Vagina (tissue), 2 donors: Measurements from ENCODE around the gene ELOVL7. TPM values are rescaled to one million over a fixed set of nuclear protein-coding genes. Genes with fewer than 3 reads are reported as not detected.

ENCODE experiments used
- DNase-seq, 2 donors: peaks; one replicate each; pipeline ENCODE4 v3.0.0-alpha.2; 2017; ENCODE audit errors: extremely low spot score in 2 of 2
- H3K27ac ChIP-seq: fragments of 200-600 bp; sonication (generic); one replicate; pipeline ENCODE4 v1.5.1; 2019
- H3K27me3 ChIP-seq: fragments of 200-600 bp; sonication (generic); one replicate; pipeline ENCODE4 v1.5.1; 2019
- H3K36me3 ChIP-seq, 2 donors: fragments of 200-600 bp; sonication (generic); one replicate each; pipeline ENCODE4 v1.5.1; 2017 to 2019
- H3K4me1 ChIP-seq: fragments of 200-600 bp; sonication (generic); one replicate; pipeline ENCODE4 v1.5.1; 2019
- H3K4me3 ChIP-seq, 2 donors: fragments of 200-600 bp; sonication (generic); 1 replicate in 1 of 2; 2 replicates in 1 of 2; pipeline ENCODE4 v1.5.1; 2016 to 2019
- H3K9me3 ChIP-seq: fragments of 200-600 bp; sonication (generic); one replicate; pipeline ENCODE4 v1.5.1; 2019
- CTCF ChIP-seq, 3 experiments: fragments of 450-650 bp in 2 of 3; fragments of 200-600 bp in 1 of 3; sonication (generic) in 1 of 3; IDR thresholded peaks; one replicate each; pipeline ENCODE4 v1.5.1; 2017 to 2019; ENCODE audit warnings: antibody characterized with exemption in 3 of 3, mild to moderate bottlenecking in 2 of 3, moderate library complexity in 2 of 3
- POLR2A ChIP-seq, 2 donors: fragments of 450-650 bp; IDR thresholded peaks; one replicate each; pipeline ENCODE4 v1.6.1; 2017; ENCODE audit warnings: antibody characterized with exemption in 2 of 2, mild to moderate bottlenecking in 2 of 2, moderate library complexity in 2 of 2
- POLR2AphosphoS5 ChIP-seq, 2 donors: sonication (generic); formaldehyde crosslinking; IDR thresholded peaks; one replicate each; pipeline ENCODE4 v1.9.0; 2017; ENCODE audit warnings: antibody characterized with exemption in 2 of 2, mild to moderate bottlenecking in 2 of 2, low read depth in 1 of 2; ENCODE audit not compliant: insufficient read depth in 1 of 2
- intact Hi-C: fragments of 100-400 bp; cut with DNase I; formaldehyde crosslinking; loops from one replicate; pipeline ENCODE4 v1.15.1; 2023
- total RNA-seq: library from RNA; depleted of rRNA; stranded (reverse); fragments of >200 nt; gene quantifications from one replicate; pipeline ENCODE4 v1.2.3, GENCODE V29; 2016

ELOVL7 gene
- total RNA-seq, 1 donor from 2014 or later, result 3.9 TPM

GRCh38 chr5:60794691-60795090, 49.4 kb downstream of the ELOVL7 start:
- no peak for DNase-seq
- intact Hi-C loops, result no loop called here
- TF ChIP-seq POLR2AphosphoS5 (IDR thresholded peaks at IDR 0.05; ENCODE audit: insufficient read depth in 1 of 2, low read depth in 1 of 2) (no peak), CTCF (IDR thresholded peaks at IDR 0.05) (no peak)
- Histone ChIP-seq H3K9me3 (no peaks in the 10 kb centered on the region), H3K27ac (no peak overlapping the region), H3K4me1 (no peaks in the 10 kb centered on the region), H3K4me3 (no peak overlapping the region), H3K27me3 (no peaks in the 10 kb centered on the region), H3K36me3 (no peaks in the 10 kb centered on the region)

- no peaks in the 10 kb centered on the region for H3K27me3 ChIP-seq
- H3K4me1 ChIP-seq, result no peaks in the 10 kb centered on the region
- DNase-seq, result no peak
- no peak overlapping the region for H3K4me3 ChIP-seq
- intact Hi-C loops, result no loop called here
- H3K9me3 ChIP-seq, result no peaks in the 10 kb centered on the region
- H3K27ac ChIP-seq, result no peak overlapping the region
- TF ChIP-seq POLR2A (IDR thresholded peaks at IDR 0.05) (no peak), CTCF (IDR thresholded peaks at IDR 0.05) (no peak), POLR2AphosphoS5 (IDR thresholded peaks at IDR 0.05; ENCODE audit: insufficient read depth in 1 of 2, low read depth in 1 of 2) (no peak)
- no peaks in the 10 kb centered on the region for H3K36me3 ChIP-seq
Observed at GRCh38 chr5:60792438-60792837, 51.6 kb downstream of the ELOVL7 start.

- DNase-seq, result no peak
- Histone ChIP-seq H3K27ac (no peak overlapping the region), H3K27me3 (no peaks in the 10 kb centered on the region), H3K9me3 (no peaks in the 10 kb centered on the region), H3K36me3 (no peaks in the 10 kb centered on the region), H3K4me3 (no peak overlapping the region), H3K4me1 (no peaks in the 10 kb centered on the region)
- intact Hi-C loops, result no loop called here
- no peak for TF ChIP-seq CTCF (IDR thresholded peaks at IDR 0.05)
- no peak for TF ChIP-seq POLR2A (IDR thresholded peaks at IDR 0.05)
- TF ChIP-seq POLR2AphosphoS5 (IDR thresholded peaks at IDR 0.05; ENCODE audit: insufficient read depth in 1 of 2, low read depth in 1 of 2), result no peak
Observed at GRCh38 chr5:60789551-60789950, 54.5 kb downstream of the ELOVL7 start.

- H3K9me3 ChIP-seq, result no peaks in the 10 kb centered on the region
- TF ChIP-seq CTCF (IDR thresholded peaks at IDR 0.05), result no peak
- TF ChIP-seq POLR2AphosphoS5 (IDR thresholded peaks at IDR 0.05; ENCODE audit: insufficient read depth in 1 of 2, low read depth in 1 of 2), result no peak
- TF ChIP-seq POLR2A (IDR thresholded peaks at IDR 0.05), result no peak
- H3K4me3 ChIP-seq, result no peak overlapping the region
- H3K36me3 ChIP-seq, result no peaks in the 10 kb centered on the region
- no peak overlapping the region for H3K27ac ChIP-seq
- no peaks in the 10 kb centered on the region for H3K27me3 ChIP-seq
- H3K4me1 ChIP-seq, result no peaks in the 10 kb centered on the region
- no peak for DNase-seq
- intact Hi-C loops, result no loop called here
Observed at GRCh38 chr5:60788863-60789513, 55.1 kb downstream of the ELOVL7 start.

- no peaks in the 10 kb centered on the region for H3K9me3 ChIP-seq
- DNase-seq, result no peak
- H3K4me3 ChIP-seq, result no peak overlapping the region
- no peak overlapping the region for H3K27ac ChIP-seq
- no peaks in the 10 kb centered on the region for H3K4me1 ChIP-seq
- H3K36me3 ChIP-seq, result no peaks in the 10 kb centered on the region
- H3K27me3 ChIP-seq, result no peaks in the 10 kb centered on the region
- TF ChIP-seq CTCF (IDR thresholded peaks at IDR 0.05) (no peak), POLR2A (IDR thresholded peaks at IDR 0.05) (no peak), POLR2AphosphoS5 (IDR thresholded peaks at IDR 0.05; ENCODE audit: insufficient read depth in 1 of 2, low read depth in 1 of 2) (no peak)
- intact Hi-C loops, result no loop called here
Observed at GRCh38 chr5:60779466-60779865, 64.6 kb downstream of the ELOVL7 start.
